Effector memory CD4-positive, alpha-beta T cell (primary cell): Measurements from ENCODE around the gene SPRR2B.
"Not testable (repeated sequence)": the region's sequence is repeated elsewhere in the genome, so short reads cannot be mapped to it uniquely, and the experiment has no call there.

Experiments used
- DNase-seq, 3 donors: peaks; one replicate each; pipeline ENCODE4 v3.0.0-alpha.2; 2020
- H3K27ac ChIP-seq: 2 replicates; pipeline ENCODE4 v1.7.0; 2013; ENCODE audit warnings: mild to moderate bottlenecking, low read length, moderate library complexity; ENCODE audit not compliant: insufficient read depth, poor library complexity, severe bottlenecking
- H3K27me3 ChIP-seq: replicated peaks from 2 replicates; pipeline ENCODE4 v1.7.0; 2013; ENCODE audit warnings: mild to moderate bottlenecking, low read length; ENCODE audit not compliant: insufficient read depth, control insufficient read depth, poor library complexity, severe bottlenecking
- H3K36me3 ChIP-seq: 2 replicates; pipeline ENCODE4 v1.7.0; 2013; ENCODE audit warnings: mild to moderate bottlenecking, low read length, moderate library complexity; ENCODE audit not compliant: control insufficient read depth, insufficient read depth
- H3K4me1 ChIP-seq: 2 replicates; pipeline ENCODE4 v1.7.0; 2013; ENCODE audit warnings: low read length, mild to moderate bottlenecking; ENCODE audit not compliant: control insufficient read depth, insufficient read depth, poor library complexity, severe bottlenecking
- H3K4me3 ChIP-seq: 2 replicates; pipeline ENCODE4 v1.7.0; 2013; ENCODE audit warnings: low read length, low read depth, mild to moderate bottlenecking; ENCODE audit not compliant: insufficient read depth, poor library complexity, severe bottlenecking
- H3K9me3 ChIP-seq: 2 replicates; pipeline ENCODE4 v1.7.0; 2013; ENCODE audit warnings: mild to moderate bottlenecking, low read length, moderate library complexity; ENCODE audit not compliant: control insufficient read depth

The SPRR2B gene

GRCh38 chr1:153040950-153041631 is 30.3 kb downstream of the SPRR2B start, which contains the start of gene SPRR2D:
TSS of gene SPRR2D (minus strand) at chr1:153041120. CDS start at chr1:153040346, 774 bp downstream.
- Histone ChIP-seq H3K4me1 (no peaks in the 10 kb centered on the region), H3K27me3 (no peaks in the 10 kb centered on the region), H3K9me3 (no peaks in the 10 kb centered on the region), H3K36me3 (no peaks in the 10 kb centered on the region), H3K27ac (no peak within 1 kb of the TSS), H3K4me3 (no peak within 1 kb of the TSS)
- no peak for DNase-seq

DNA sequence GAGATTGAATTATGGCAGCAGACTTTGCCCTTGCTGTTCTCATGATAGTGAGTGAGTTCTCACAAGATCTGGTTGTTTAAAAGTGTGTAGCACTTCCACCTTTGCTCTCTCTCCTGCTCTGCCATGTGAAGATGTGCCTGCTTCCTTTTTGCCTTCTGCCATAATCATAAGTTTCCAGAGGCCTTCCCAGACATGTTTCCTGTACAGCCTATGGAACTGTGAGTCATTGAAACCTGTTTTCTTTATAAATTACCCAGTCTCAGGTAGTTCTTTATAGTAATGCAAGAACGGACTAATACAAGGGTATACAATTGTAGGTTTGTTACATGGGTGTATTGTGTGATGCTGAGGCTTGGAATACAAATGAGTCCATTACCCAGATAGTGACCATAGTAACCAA is 36.2 kb downstream of the SPRR2B start:
- Histone ChIP-seq H3K9me3 (no peaks in the 10 kb centered on the region), H3K36me3 (no peaks in the 10 kb centered on the region), H3K27me3 (no peaks in the 10 kb centered on the region), H3K4me3 (no peak overlapping the region), H3K27ac (no peak overlapping the region), H3K4me1 (no peaks in the 10 kb centered on the region)
- no peak for DNase-seq

DNA sequence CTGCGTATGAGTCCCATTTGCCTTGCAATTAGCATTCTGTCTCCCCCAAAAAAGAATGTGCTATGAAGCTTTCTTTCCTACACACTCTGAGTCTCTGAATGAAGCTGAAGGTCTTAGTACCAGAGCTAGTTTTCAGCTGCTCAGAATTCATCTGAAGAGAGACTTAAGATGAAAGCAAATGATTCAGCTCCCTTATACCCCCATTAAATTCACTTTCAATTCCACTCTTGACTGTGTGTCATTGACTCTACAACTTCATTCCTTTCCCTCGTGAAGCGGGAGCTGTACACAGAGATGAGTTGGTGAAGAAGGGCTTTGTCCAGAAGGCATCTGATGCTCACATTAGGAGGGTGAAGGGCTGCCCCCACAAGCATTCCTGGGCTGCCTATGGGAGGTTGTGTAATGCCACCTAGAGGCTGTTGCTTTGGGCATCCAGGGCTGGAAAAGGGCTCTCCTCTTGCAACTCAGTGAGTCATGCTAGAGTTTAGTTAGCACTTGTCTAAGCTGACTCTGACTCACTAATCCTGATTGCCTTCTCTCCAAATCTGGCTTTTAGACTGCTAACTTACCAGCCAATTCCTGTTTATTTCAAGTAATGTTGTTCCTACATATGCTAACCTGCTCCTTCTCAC is 38.6 kb downstream of the SPRR2B start:
- Histone ChIP-seq H3K4me3 (no peak overlapping the region), H3K36me3 (no peaks in the 10 kb centered on the region), H3K4me1 (no peaks in the 10 kb centered on the region), H3K9me3 (no peaks in the 10 kb centered on the region), H3K27me3 (no peaks in the 10 kb centered on the region), H3K27ac (no peak overlapping the region)
- no peak for DNase-seq

DNA sequence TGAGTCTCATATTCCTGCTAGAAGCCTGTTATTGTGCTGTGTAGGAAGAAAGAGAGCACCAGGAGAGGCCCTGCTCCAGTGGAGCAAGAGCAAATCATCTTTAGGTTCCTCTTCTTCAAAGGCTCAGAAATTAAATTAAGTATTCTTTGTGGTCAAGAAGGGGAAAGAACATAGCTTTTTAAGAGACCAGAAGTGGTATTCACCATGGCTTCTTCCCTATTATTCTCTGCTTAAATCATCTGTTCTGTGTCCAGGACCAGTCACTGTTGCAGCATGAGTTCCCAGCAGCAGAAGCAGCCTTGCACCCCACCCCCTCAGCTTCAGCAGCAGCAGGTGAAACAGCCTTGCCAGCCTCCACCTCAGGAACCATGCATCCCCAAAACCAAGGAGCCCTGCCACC is 39.3 kb downstream of the SPRR2B start:
- Histone ChIP-seq H3K27me3 (no peaks in the 10 kb centered on the region), H3K9me3 (no peaks in the 10 kb centered on the region), H3K36me3 (no peaks in the 10 kb centered on the region), H3K4me3 (no peak overlapping the region), H3K4me1 (no peaks in the 10 kb centered on the region), H3K27ac (no peak overlapping the region)
- no peak for DNase-seq

- no peaks in the 10 kb centered on the region for H3K27me3 ChIP-seq
- no peak within 1 kb of the TSS for H3K27ac ChIP-seq
- no peak within 1 kb of the TSS for H3K4me3 ChIP-seq
- H3K4me1 ChIP-seq, result no peaks in the 10 kb centered on the region
- DNase-seq, result no peak
- no peaks in the 10 kb centered on the region for H3K36me3 ChIP-seq
- no peaks in the 10 kb centered on the region for H3K9me3 ChIP-seq
Measured at GRCh38 chr1:153030895-153031294, 40.5 kb downstream of the SPRR2B start, which contains the start of gene SPRR1B. TSS of gene SPRR1B (plus strand) at chr1:153031203. CDS start at chr1:153032346, 1,143 bp downstream.

GRCh38 chr1:153028766-153029165 is 42.6 kb downstream of the SPRR2B start:
- no peak overlapping the region for H3K4me3 ChIP-seq
- H3K4me1 ChIP-seq, result no peaks in the 10 kb centered on the region
- H3K9me3 ChIP-seq, result no peaks in the 10 kb centered on the region
- no peaks in the 10 kb centered on the region for H3K36me3 ChIP-seq
- no peaks in the 10 kb centered on the region for H3K27me3 ChIP-seq
- H3K27ac ChIP-seq, result no peak overlapping the region
- DNase-seq, result no peak

- no peaks in the 10 kb centered on the region for H3K9me3 ChIP-seq
- H3K4me3 ChIP-seq, result no peak overlapping the region
- H3K4me1 ChIP-seq, result no peaks in the 10 kb centered on the region
- H3K27ac ChIP-seq, result no peak overlapping the region
- no peak for DNase-seq
- H3K36me3 ChIP-seq, result no peaks in the 10 kb centered on the region
- no peaks in the 10 kb centered on the region for H3K27me3 ChIP-seq
Measured at GRCh38 chr1:153025797-153026196, 45.6 kb downstream of the SPRR2B start.

DNA sequence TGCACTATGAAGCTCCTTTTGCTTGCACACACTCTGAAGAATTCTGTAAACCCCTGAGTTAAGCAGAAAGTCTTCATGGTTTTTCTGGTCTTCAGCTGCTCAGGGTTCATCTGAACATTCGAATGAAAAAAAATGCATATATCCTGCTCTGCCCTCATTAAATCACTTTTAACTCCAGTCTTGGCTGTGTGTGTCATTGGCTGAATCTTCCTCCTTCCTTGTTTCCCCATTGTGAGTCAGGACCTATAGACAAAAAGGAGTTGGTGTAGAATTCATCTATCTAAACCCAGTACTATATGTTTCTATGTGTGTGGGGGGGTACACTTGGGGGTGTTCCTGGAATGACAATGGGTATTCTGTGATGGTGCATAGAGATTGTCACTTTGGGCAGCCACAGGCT is 47.0 kb downstream of the SPRR2B start:
- Histone ChIP-seq H3K27ac (no peak overlapping the region), H3K36me3 (no peaks in the 10 kb centered on the region), H3K4me3 (no peak overlapping the region), H3K4me1 (no peaks in the 10 kb centered on the region), H3K9me3 (no peaks in the 10 kb centered on the region), H3K27me3 (no peaks in the 10 kb centered on the region)
- no peak for DNase-seq

- Histone ChIP-seq H3K36me3 (no peaks in the 10 kb centered on the region), H3K27me3 (no peaks in the 10 kb centered on the region), H3K27ac (no peak overlapping the region), H3K9me3 (no peaks in the 10 kb centered on the region), H3K4me1 (no peaks in the 10 kb centered on the region), H3K4me3 (no peak overlapping the region)
- no peak for DNase-seq
Measured at GRCh38 chr1:153023109-153023508, 48.3 kb downstream of the SPRR2B start.

DNA sequence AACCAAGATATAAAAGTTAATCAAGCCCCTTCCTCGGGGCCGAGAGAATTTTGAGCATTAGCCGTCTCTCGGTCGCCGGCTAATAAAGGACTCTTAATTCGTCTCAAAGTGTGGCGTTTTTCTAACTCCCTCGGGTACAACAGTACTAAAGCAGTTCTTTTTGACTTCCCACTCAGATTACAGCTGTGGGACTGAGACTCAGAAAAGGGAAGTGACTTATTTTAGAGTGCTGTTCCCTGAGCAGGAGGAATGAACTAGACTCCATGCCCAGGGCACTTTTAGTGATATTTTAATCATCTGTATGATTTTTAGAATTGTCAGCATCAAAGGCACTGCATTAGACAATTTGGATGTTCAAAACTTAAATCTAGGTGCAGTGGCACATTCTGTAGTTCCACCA is 49.1 kb downstream of the SPRR2B start:
- not testable (repeated sequence) for H3K4me1 ChIP-seq, H3K27ac ChIP-seq, H3K9me3 ChIP-seq, H3K4me3 ChIP-seq, H3K27me3 ChIP-seq, DNase-seq, H3K36me3 ChIP-seq
